ENCODE data around the gene LRP10. TPM values are rescaled to one million over a fixed set of nuclear protein-coding genes. Genes with fewer than 3 reads are reported as not detected.
"Not testable (repeated sequence)": the region's sequence is repeated elsewhere in the genome, so short reads cannot be mapped to it uniquely, and the experiment has no call there.

Gene LRP10
- total RNA-seq, 2 donors from 2014 or later: 204 to 222 TPM

DNA sequence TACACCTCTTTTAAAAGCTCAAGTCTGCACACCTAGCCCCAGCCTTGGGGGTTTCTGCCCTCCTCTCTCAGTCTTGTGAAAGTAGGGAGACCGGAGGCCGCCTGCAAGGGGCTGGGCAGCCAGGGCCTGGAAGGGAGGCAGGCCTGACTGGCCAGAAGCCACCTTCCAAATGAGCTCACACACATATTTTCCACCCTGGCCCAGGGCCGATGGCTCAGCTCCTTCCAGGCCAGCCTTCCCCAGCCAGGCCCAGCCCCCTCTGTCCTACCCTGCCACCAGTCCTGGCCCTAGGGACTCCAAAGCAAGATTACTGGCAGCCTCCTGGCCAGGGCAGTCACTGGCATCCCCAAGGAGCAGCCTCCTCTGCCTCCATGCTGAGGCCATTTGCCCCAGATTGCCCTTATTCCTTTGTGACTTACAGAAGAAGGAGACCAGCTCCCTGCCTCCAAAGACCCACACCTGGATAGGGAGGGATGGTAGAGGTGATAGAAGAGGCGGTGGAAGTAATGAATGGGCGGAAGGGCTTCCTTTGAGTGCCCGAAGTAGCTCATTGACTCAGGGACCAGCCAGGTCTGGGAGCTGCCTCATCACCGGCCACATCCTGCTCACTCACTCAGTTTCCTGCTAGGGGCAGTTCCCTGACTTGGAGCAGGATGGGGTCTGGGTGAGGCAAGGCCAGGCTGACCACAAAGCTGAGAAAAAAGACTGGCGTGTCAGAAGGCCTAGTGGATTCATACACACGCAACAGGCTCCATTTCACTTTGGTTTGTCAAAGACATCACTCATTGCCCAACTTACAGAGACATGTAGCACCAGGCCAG is 20.4 kb upstream of the LRP10 start:
- peak overlapping the region; percentile 8 to 50 for H3K9ac ChIP-seq (ENCODE audit: low read depth in 2 of 2, low read length in 2 of 2)
- intact Hi-C loops (cut with DNase I): loop anchor here (5.0 kb wide), 1 partner anchor 294 kb away; no protein-coding TSS in a partner anchor
- H3K4me1 ChIP-seq: peaks cover 8% of the 10 kb centered on the region
- H3K27me3 ChIP-seq: no peaks in the 10 kb centered on the region
- TF ChIP-seq, protein P1, sequence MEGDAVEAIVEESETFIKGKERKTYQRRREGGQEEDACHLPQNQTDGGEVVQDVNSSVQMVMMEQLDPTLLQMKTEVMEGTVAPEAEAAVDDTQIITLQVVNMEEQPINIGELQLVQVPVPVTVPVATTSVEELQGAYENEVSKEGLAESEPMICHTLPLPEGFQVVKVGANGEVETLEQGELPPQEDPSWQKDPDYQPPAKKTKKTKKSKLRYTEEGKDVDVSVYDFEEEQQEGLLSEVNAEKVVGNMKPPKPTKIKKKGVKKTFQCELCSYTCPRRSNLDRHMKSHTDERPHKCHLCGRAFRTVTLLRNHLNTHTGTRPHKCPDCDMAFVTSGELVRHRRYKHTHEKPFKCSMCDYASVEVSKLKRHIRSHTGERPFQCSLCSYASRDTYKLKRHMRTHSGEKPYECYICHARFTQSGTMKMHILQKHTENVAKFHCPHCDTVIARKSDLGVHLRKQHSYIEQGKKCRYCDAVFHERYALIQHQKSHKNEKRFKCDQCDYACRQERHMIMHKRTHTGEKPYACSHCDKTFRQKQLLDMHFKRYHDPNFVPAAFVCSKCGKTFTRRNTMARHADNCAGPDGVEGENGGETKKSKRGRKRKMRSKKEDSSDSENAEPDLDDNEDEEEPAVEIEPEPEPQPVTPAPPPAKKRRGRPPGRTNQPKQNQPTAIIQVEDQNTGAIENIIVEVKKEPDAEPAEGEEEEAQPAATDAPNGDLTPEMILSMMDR (IDR thresholded peaks at IDR 0.05): no peak
- H3K36me3 ChIP-seq: no peaks in the 10 kb centered on the region
- H3K27ac ChIP-seq: peak overlapping the region; percentile 80
- H3K9me3 ChIP-seq: no peaks in the 10 kb centered on the region
- no peak overlapping the region for H3K4me3 ChIP-seq
- DNase-seq: peak; percentile 64

- DNase-seq; H3K27me3 ChIP-seq; H3K36me3 ChIP-seq; H3K4me1 ChIP-seq; H3K9me3 ChIP-seq; H3K9ac ChIP-seq (ENCODE audit: low read depth in 2 of 2, low read length in 2 of 2); H3K4me3 ChIP-seq: not testable (repeated sequence)
- intact Hi-C loops (cut with DNase I): loop anchor here (2.0 to 5.0 kb wide), 2 partner anchors 29 to 295 kb away; no protein-coding TSS in a partner anchor
- peak overlapping the region; percentile 80 for H3K27ac ChIP-seq
Observed at GRCh38 chr14:22852178-22852577, 19.4 kb upstream of the LRP10 start.

DNA sequence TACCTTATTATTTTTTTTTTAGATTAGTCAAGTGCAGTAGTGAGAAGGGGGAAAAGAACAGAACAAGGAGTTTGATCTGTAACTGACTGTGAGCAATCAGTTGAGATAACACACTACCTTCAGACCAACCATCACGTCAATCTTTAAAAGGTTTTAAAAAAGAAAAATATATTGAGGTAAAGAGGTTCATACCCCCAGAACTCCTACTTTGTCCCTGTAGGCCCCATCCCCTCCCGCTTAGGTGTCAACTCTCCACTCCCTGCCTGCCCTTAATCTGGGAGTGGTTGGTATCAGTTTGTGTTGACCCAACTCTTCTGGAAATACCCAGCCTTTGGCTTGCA is 19.0 kb upstream of the LRP10 start:
- Histone ChIP-seq H3K4me3 (no peak overlapping the region), H3K4me1 (peaks cover 4% of the 10 kb centered on the region), H3K9me3 (no peaks in the 10 kb centered on the region), H3K27me3 (no peaks in the 10 kb centered on the region), H3K27ac (peak overlapping the region; percentile 64), H3K9ac (ENCODE audit: low read depth in 2 of 2, low read length in 2 of 2) (peak overlapping the region in 1 of 2 donors; percentile 84), H3K36me3 (no peaks in the 10 kb centered on the region)
- intact Hi-C loops (cut with DNase I): loop anchor here (2.0 to 5.0 kb wide), 2 partner anchors 30 to 295 kb away; no protein-coding TSS in a partner anchor
- TF ChIP-seq, protein P1 (IDR thresholded peaks at IDR 0.05): no peak
- DNase-seq: no peak

- no peaks in the 10 kb centered on the region for H3K36me3 ChIP-seq
- no peaks in the 10 kb centered on the region for H3K9me3 ChIP-seq
- peak overlapping the region; percentile 71 to 84 for H3K9ac ChIP-seq (ENCODE audit: low read depth in 2 of 2, low read length in 2 of 2)
- peak overlapping the region; percentile 28 for H3K4me3 ChIP-seq
- H3K27me3 ChIP-seq: no peaks in the 10 kb centered on the region
- peak; percentile 97 for DNase-seq
- TF ChIP-seq, protein P1 (IDR thresholded peaks at IDR 0.05): peak; percentile 94
- H3K27ac ChIP-seq: peak overlapping the region; percentile 64
- H3K4me1 ChIP-seq: peaks cover 4% of the 10 kb centered on the region
- intact Hi-C loops (cut with DNase I): loop anchor here (2.0 to 5.0 kb wide), 2 partner anchors 30 to 296 kb away; no protein-coding TSS in a partner anchor
Observed at GRCh38 chr14:22852940-22853767, 18.4 kb upstream of the LRP10 start.

- intact Hi-C loops (cut with DNase I): loop anchor here (5.0 kb wide), 1 partner anchor 297 kb away; no protein-coding TSS in a partner anchor
- not testable (repeated sequence) for DNase-seq; H3K36me3 ChIP-seq; H3K9ac ChIP-seq (ENCODE audit: low read depth in 2 of 2, low read length in 2 of 2); H3K27me3 ChIP-seq; H3K9me3 ChIP-seq; H3K27ac ChIP-seq; H3K4me3 ChIP-seq; H3K4me1 ChIP-seq
Observed at GRCh38 chr14:22854296-22854695, 17.2 kb upstream of the LRP10 start.

DNA sequence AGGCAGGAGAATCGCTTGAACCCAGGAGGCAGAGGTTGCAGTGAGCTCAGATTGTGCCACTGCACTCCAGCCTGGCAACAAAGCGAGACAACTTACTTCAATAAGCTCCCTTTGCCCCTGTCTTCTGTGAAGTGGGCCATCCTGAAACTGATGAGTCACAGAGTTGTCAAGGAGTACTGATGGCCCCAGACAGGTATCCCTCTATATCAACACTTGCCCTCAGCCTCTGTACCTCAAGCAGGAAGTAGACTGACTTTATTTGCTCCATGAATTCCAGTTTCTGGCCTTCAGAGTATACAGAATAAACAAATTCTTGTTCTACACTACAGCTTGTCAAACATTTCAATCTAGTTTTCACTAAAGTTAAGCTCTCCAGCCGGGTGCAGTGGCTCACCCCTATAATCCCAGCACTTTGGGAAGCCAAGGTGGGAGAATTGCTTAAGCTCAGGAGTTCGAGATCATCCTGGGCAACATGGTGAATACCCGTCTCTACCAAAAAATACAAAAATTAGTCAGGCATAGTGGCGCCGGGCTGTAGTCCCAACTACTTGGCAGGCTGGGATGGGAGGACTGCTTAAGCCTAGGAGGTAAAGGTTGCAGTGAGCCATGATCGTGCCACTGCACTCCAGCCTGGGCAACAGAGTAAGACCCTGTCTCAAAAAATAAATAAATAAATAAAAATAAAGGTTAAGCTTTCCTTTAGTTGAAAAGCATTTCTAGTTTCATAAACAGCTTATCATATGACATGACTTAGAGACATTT is 16.4 kb upstream of the LRP10 start:
- intact Hi-C loops (cut with DNase I): loop anchor here (5.0 kb wide), 1 partner anchor 298 kb away; no protein-coding TSS in a partner anchor
- no peak for DNase-seq
- TF ChIP-seq, protein P1 (IDR thresholded peaks at IDR 0.05): no peak

More for the DNA sequence above, 16.4 kb upstream of the LRP10 start:
- no peaks in the 10 kb centered on the region for H3K9me3 ChIP-seq
- no peaks in the 10 kb centered on the region for H3K27me3 ChIP-seq
- no peak overlapping the region for H3K4me3 ChIP-seq
- no peak overlapping the region for H3K9ac ChIP-seq (ENCODE audit: low read depth in 2 of 2, low read length in 2 of 2)
- no peaks in the 10 kb centered on the region for H3K36me3 ChIP-seq
- no peak overlapping the region for H3K27ac ChIP-seq
- peaks cover 4% of the 10 kb centered on the region for H3K4me1 ChIP-seq
